Activated CD4-positive, alpha-beta memory T cell treated with anti-CD3 and anti-CD28 coated beads, Interleukin-2, amount 10 ng/mL, durations not matched to agents 7 days and 5 days (primary cell): Measurements from ENCODE around the gene HIF1A. TPM values are rescaled to one million over a fixed set of nuclear protein-coding genes. Genes with fewer than 3 reads are reported as not detected.

Source experiments
- CTCF ChIA-PET: fragments of 350-600 bp; sonication (Branson Sonifier 250); formaldehyde crosslinking; loops from one replicate; lab custom pipeline; 2021; ENCODE audit warnings: antibody characterized with exemption, inconsistent platforms; lab: Charles Lee
- POLR2A ChIA-PET: fragments of 350-600 bp; sonication (Branson Sonifier 250); formaldehyde crosslinking; loops from one replicate; lab custom pipeline; 2021; ENCODE audit warnings: antibody characterized with exemption; lab: Charles Lee
- DNase-seq: peaks from one replicate; pipeline ENCODE4 v3.0.0-alpha.2; 2020
- H3K27ac Mint-ChIP-seq: one replicate; pipeline ENCODE4 v1.8.0; 2021; ENCODE audit warnings: mild to moderate bottlenecking, mixed read lengths
- H3K27me3 Mint-ChIP-seq: one replicate; pipeline ENCODE4 v1.8.0; 2021; ENCODE audit warnings: mixed read lengths
- H3K36me3 Mint-ChIP-seq: one replicate; pipeline ENCODE4 v1.8.0; 2021; ENCODE audit warnings: low read depth, mixed read lengths
- H3K4me1 Mint-ChIP-seq: one replicate; pipeline ENCODE4 v1.8.0; 2021; ENCODE audit warnings: mixed read lengths
- H3K4me3 Mint-ChIP-seq: one replicate; pipeline ENCODE4 v1.8.0; 2021; ENCODE audit warnings: mild to moderate bottlenecking, mixed read lengths
- H3K9me3 Mint-ChIP-seq: one replicate; pipeline ENCODE4 v1.8.0; 2021; ENCODE audit warnings: mixed read lengths
- total RNA-seq, 2 experiments: library from RNA; stranded (reverse); gene quantifications; one replicate each; pipeline ENCODE4 v1.2.3, GENCODE V29; 2021

Gene HIF1A
- total RNA-seq, 2 experiments from 2014 or later: 153 to 158 TPM

GRCh38 chr14:61678975-61679374 lies 16.3 kb upstream of the HIF1A start:
- ChIA-PET POLR2A (interaction anchor here (1.5 kb wide), 1 partner anchor 12 kb away, joined by 3 read pairs; no protein-coding TSS in a partner anchor), CTCF (interaction anchor here (1.9 kb wide), 1 partner anchor 12 kb away, joined by 5 read pairs; no protein-coding TSS in a partner anchor)
- peaks cover 2% of the 10 kb centered on the region for H3K4me1 Mint-ChIP-seq
- H3K27me3 Mint-ChIP-seq: peaks cover 18% of the 10 kb centered on the region
- H3K27ac Mint-ChIP-seq: no peak overlapping the region
- DNase-seq: no peak
- no peaks in the 10 kb centered on the region for H3K36me3 Mint-ChIP-seq
- H3K9me3 Mint-ChIP-seq: no peaks in the 10 kb centered on the region
- H3K4me3 Mint-ChIP-seq: no peak overlapping the region

GRCh38 chr14:61681413-61681812 lies 13.9 kb upstream of the HIF1A start:
- ChIA-PET POLR2A (interaction anchor here (1.3 to 2.0 kb wide), 2 partner anchors 13 to 14 kb away, joined by 3 to 6 read pairs; partner anchors contain the start of gene HIF1A), CTCF (interaction anchor here (1.5 kb wide), 1 partner anchor 17 kb away, joined by 3 read pairs; no protein-coding TSS in a partner anchor)
- Mint-ChIP-seq H3K4me3 (no peak overlapping the region), H3K36me3 (no peaks in the 10 kb centered on the region), H3K4me1 (no peaks in the 10 kb centered on the region), H3K27ac (no peak overlapping the region), H3K27me3 (peaks cover 19% of the 10 kb centered on the region), H3K9me3 (no peaks in the 10 kb centered on the region)
- no peak for DNase-seq

GRCh38 chr14:61683108-61683507 lies 12.2 kb upstream of the HIF1A start:
- peaks cover 21% of the 10 kb centered on the region for H3K27me3 Mint-ChIP-seq
- H3K36me3 Mint-ChIP-seq: no peaks in the 10 kb centered on the region
- peaks cover 2% of the 10 kb centered on the region for H3K9me3 Mint-ChIP-seq
- DNase-seq: no peak
- H3K4me1 Mint-ChIP-seq: no peaks in the 10 kb centered on the region
- no peak overlapping the region for H3K27ac Mint-ChIP-seq
- no peak overlapping the region for H3K4me3 Mint-ChIP-seq
- POLR2A ChIA-PET: interaction anchor here (1.0 to 2.0 kb wide), 2 partner anchors 12 to 19 kb away, joined by 3 to 6 read pairs; partner anchors contain the start of gene HIF1A
- CTCF ChIA-PET: interaction anchor here (1.5 kb wide), 1 partner anchor 15 kb away, joined by 3 read pairs; no protein-coding TSS in a partner anchor

GRCh38 chr14:61690039-61690438 lies 5.3 kb upstream of the HIF1A start:
- CTCF ChIA-PET: interaction anchor here (1.9 kb wide), 1 partner anchor 11 kb away, joined by 5 read pairs; no protein-coding TSS in a partner anchor
- Mint-ChIP-seq H3K27ac (no peak overlapping the region), H3K27me3 (peaks cover 2% of the 10 kb centered on the region), H3K4me1 (peaks cover 30% of the 10 kb centered on the region), H3K36me3 (peaks cover 9% of the 10 kb centered on the region), H3K4me3 (no peak overlapping the region), H3K9me3 (peaks cover 2% of the 10 kb centered on the region)
- POLR2A ChIA-PET: interaction anchor here (2.2 to 3.8 kb wide), 2 partner anchors 27 to 165 kb away, joined by 6 to 17 read pairs; no protein-coding TSS in a partner anchor
- no peak for DNase-seq

GRCh38 chr14:61690982-61691381 lies 4.3 kb upstream of the HIF1A start:
- peaks cover 9% of the 10 kb centered on the region for H3K36me3 Mint-ChIP-seq
- H3K9me3 Mint-ChIP-seq: peaks cover 2% of the 10 kb centered on the region
- ChIA-PET POLR2A (interaction anchor here (0.7 to 3.8 kb wide), 6 partner anchors 9 to 166 kb away, joined by 3 to 17 read pairs (median 4); no protein-coding TSS in a partner anchor), CTCF (interaction anchor here (1.2 to 1.9 kb wide), 3 partner anchors 12 to 74 kb away, joined by 3 to 5 read pairs (median 3); no protein-coding TSS in a partner anchor)
- H3K27ac Mint-ChIP-seq: peak overlapping the region; percentile 2
- no peak overlapping the region for H3K4me3 Mint-ChIP-seq
- peaks cover 31% of the 10 kb centered on the region for H3K4me1 Mint-ChIP-seq
- H3K27me3 Mint-ChIP-seq: peaks cover 2% of the 10 kb centered on the region
- no peak for DNase-seq

- DNase-seq: no peak
- ChIA-PET CTCF (interaction anchor here (1.2 to 1.9 kb wide), 3 partner anchors 13 to 75 kb away, joined by 3 to 5 read pairs (median 3); no protein-coding TSS in a partner anchor), POLR2A (interaction anchor here (0.6 to 3.8 kb wide), 9 partner anchors 8 to 190 kb away, joined by 3 to 17 read pairs (median 3); no protein-coding TSS in a partner anchor)
- H3K36me3 Mint-ChIP-seq: peaks cover 13% of the 10 kb centered on the region
- peak overlapping the region; percentile 26 for H3K27ac Mint-ChIP-seq
- H3K4me3 Mint-ChIP-seq: peak overlapping the region; percentile 4
- peaks cover 31% of the 10 kb centered on the region for H3K4me1 Mint-ChIP-seq
- H3K9me3 Mint-ChIP-seq: peaks cover 2% of the 10 kb centered on the region
- H3K27me3 Mint-ChIP-seq: peaks cover 2% of the 10 kb centered on the region
These were observed 3.8 kb upstream of the HIF1A start for GRCh38 chr14:61691495-61691894.

GRCh38 chr14:61694039-61694438 lies 1.3 kb upstream of the HIF1A start:
- H3K4me3 Mint-ChIP-seq: peak overlapping the region; percentile 95
- CTCF ChIA-PET: interaction anchor here (1.4 to 2.9 kb wide), 3 partner anchors 12 to 219 kb away, joined by 3 to 10 read pairs (median 6); no protein-coding TSS in a partner anchor
- DNase-seq: no peak

GRCh38 chr14:61695695-61696527 lies 598 bp downstream of the HIF1A start:
- peak overlapping the region; percentile 93 for H3K27ac Mint-ChIP-seq

More at GRCh38 chr14:61694039-61694438, 1.3 kb upstream of the HIF1A start:
- Mint-ChIP-seq H3K4me1 (peaks cover 45% of the 10 kb centered on the region), H3K9me3 (no peaks in the 10 kb centered on the region), H3K36me3 (peaks cover 32% of the 10 kb centered on the region), H3K27ac (peak overlapping the region; percentile 80), H3K27me3 (no peaks in the 10 kb centered on the region)
- POLR2A ChIA-PET: interaction anchor here (0.8 to 3.3 kb wide), 12 partner anchors 11 to 221 kb away, joined by 3 to 88 read pairs (median 8); no protein-coding TSS in a partner anchor

GRCh38 chr14:61696753-61697318 lies 1.5 kb downstream of the HIF1A start:
- ChIA-PET POLR2A (interaction anchor here (0.8 to 3.9 kb wide), 15 partner anchors 9 to 1448 kb away, joined by 3 to 44 read pairs (median 5); partner anchors contain the start of gene PPM1A), CTCF (interaction anchor here (1.0 to 1.6 kb wide), 2 partner anchors 16 to 141 kb away, joined by 3 read pairs; no protein-coding TSS in a partner anchor)

More at GRCh38 chr14:61695695-61696527, 598 bp downstream of the HIF1A start:
- H3K9me3 Mint-ChIP-seq: no peaks in the 10 kb centered on the region
- ChIA-PET CTCF (interaction anchor here (1.0 to 2.9 kb wide), 5 partner anchors 9 to 221 kb away, joined by 3 to 10 read pairs (median 4); no protein-coding TSS in a partner anchor), POLR2A (interaction anchor here (0.6 to 3.3 kb wide), 34 partner anchors 9 to 415 kb away, joined by 3 to 88 read pairs (median 4); partner anchors contain the start of gene SNAPC1)
- no peaks in the 10 kb centered on the region for H3K27me3 Mint-ChIP-seq
- H3K36me3 Mint-ChIP-seq: peaks cover 41% of the 10 kb centered on the region
- peak overlapping the region; percentile 95 for H3K4me3 Mint-ChIP-seq
- peaks cover 59% of the 10 kb centered on the region for H3K4me1 Mint-ChIP-seq
- peak; percentile 57 for DNase-seq

GRCh38 chr14:61698206-61698980 lies 3.1 kb downstream of the HIF1A start:
- CTCF ChIA-PET: interaction anchor here (0.5 to 1.7 kb wide), 8 partner anchors 12 to 228 kb away, joined by 3 to 5 read pairs (median 3); partner anchors contain the start of gene SNAPC1
- Mint-ChIP-seq H3K27ac (peak overlapping the region; percentile 91), H3K9me3 (no peaks in the 10 kb centered on the region), H3K36me3 (peaks cover 43% of the 10 kb centered on the region), H3K27me3 (no peaks in the 10 kb centered on the region), H3K4me1 (peaks cover 60% of the 10 kb centered on the region), H3K4me3 (peak overlapping the region; percentile 95)
- DNase-seq: no peak
- POLR2A ChIA-PET: interaction anchor here (1.0 to 3.9 kb wide), 18 partner anchors 8 to 1450 kb away, joined by 3 to 44 read pairs (median 5); partner anchors contain the start of gene PPM1A

More at GRCh38 chr14:61696753-61697318, 1.5 kb downstream of the HIF1A start:
- Mint-ChIP-seq H3K4me1 (peaks cover 56% of the 10 kb centered on the region), H3K4me3 (peak overlapping the region; percentile 95), H3K36me3 (peaks cover 41% of the 10 kb centered on the region), H3K27me3 (no peaks in the 10 kb centered on the region), H3K9me3 (no peaks in the 10 kb centered on the region), H3K27ac (peak overlapping the region; percentile 91)
- DNase-seq: no peak

GRCh38 chr14:61699027-61699426 lies 3.7 kb downstream of the HIF1A start:
- H3K4me1 Mint-ChIP-seq: peaks cover 63% of the 10 kb centered on the region
- no peak for DNase-seq
- no peaks in the 10 kb centered on the region for H3K27me3 Mint-ChIP-seq
- ChIA-PET POLR2A (interaction anchor here (0.6 to 3.9 kb wide), 15 partner anchors 8 to 366 kb away, joined by 3 to 44 read pairs (median 4); no protein-coding TSS in a partner anchor), CTCF (interaction anchor here (1.4 to 1.7 kb wide), 3 partner anchors 17 to 63 kb away, joined by 3 read pairs; partner anchors contain the start of gene SNAPC1)
- peaks cover 43% of the 10 kb centered on the region for H3K36me3 Mint-ChIP-seq
- H3K27ac Mint-ChIP-seq: peak overlapping the region; percentile 91
- no peaks in the 10 kb centered on the region for H3K9me3 Mint-ChIP-seq
- H3K4me3 Mint-ChIP-seq: peak overlapping the region; percentile 95
